Heart left ventricle (tissue), 16 donors: ENCODE data around the gene TFB2M. TPM values are rescaled to one million over a fixed set of nuclear protein-coding genes. Genes with fewer than 3 reads are reported as not detected.
"Not testable (repeated sequence)": the region's sequence is repeated elsewhere in the genome, so short reads cannot be mapped to it uniquely, and the experiment has no call there.

ENCODE experiments used
- ATAC-seq, 4 donors: fragments of 200-7000 bp; cut with Tn5 transposase; one replicate each; pipeline ENCODE4 v1.9.1; 2020 to 2022; ENCODE audit warnings: moderate library complexity in 4 of 4, mild to moderate bottlenecking in 3 of 4, moderate number of reproducible peaks in 1 of 4
- DNase-seq, 5 donors: peaks; one replicate each; pipeline ENCODE4 v3.0.0-alpha.2; 2020
- H3K27ac ChIP-seq, 12 donors: fragments of 200-600 bp; sonication (generic) in 4 of 12; one replicate each; pipeline versions ENCODE4 v1.5.0 to v1.8.0; 2016 to 2022; ENCODE audit warnings: mild to moderate bottlenecking in 2 of 12
- H3K27me3 ChIP-seq, 9 donors: fragments of 200-600 bp; sonication (generic) in 2 of 9; one replicate each; pipeline versions ENCODE4 v1.5.1 to v1.8.0; 2016 to 2022; ENCODE audit warnings: mild to moderate bottlenecking in 3 of 9
- H3K36me3 ChIP-seq, 9 donors: fragments of 200-600 bp; sonication (generic) in 2 of 9; one replicate each; pipeline versions ENCODE4 v1.5.0 to v1.8.0; 2018 to 2022; ENCODE audit warnings: mild to moderate bottlenecking in 2 of 9
- H3K4me1 ChIP-seq, 12 donors: fragments of 200-600 bp; sonication (generic) in 4 of 12; one replicate each; pipeline versions ENCODE4 v1.5.0 to v1.8.0; 2016 to 2022; ENCODE audit warnings: mild to moderate bottlenecking in 3 of 12
- H3K4me3 ChIP-seq, 12 donors: fragments of 200-600 bp; sonication (generic) in 4 of 12; one replicate each; pipeline versions ENCODE4 v1.5.0 to v1.8.0; 2017 to 2022; ENCODE audit warnings: mild to moderate bottlenecking in 9 of 12, moderate library complexity in 4 of 12
- H3K9me3 ChIP-seq, 12 donors: fragments of 200-600 bp; sonication (generic) in 4 of 12; one replicate each; pipeline versions ENCODE4 v1.5.0 to v1.8.0; 2016 to 2022; ENCODE audit warnings: mild to moderate bottlenecking in 1 of 12
- POLR2A ChIP-seq, 2 donors: fragments of 450-650 bp; IDR thresholded peaks; one replicate each; pipeline ENCODE4 v1.6.1; 2017; ENCODE audit warnings: antibody characterized with exemption in 2 of 2, mild to moderate bottlenecking in 2 of 2, moderate library complexity in 2 of 2
- WGBS, 4 donors: extraction: QIAGEN DNeasy Blood & Tissue Kit in 2 of 4; methylation state at CpG; one replicate each; pipeline versions ENCODE4 v1.1.5 to v1.1.7; 2013 to 2018; 5-methylcytosine and 5-hydroxymethylcytosine counted together
- intact Hi-C, 10 donors: fragments of 100-400 bp; cut with DNase I; formaldehyde crosslinking; loops; one replicate each; pipeline versions ENCODE4 v1.11.1 to v1.14.2; 2022
- polyA plus RNA-seq, 2 donors: library from polyadenylated mRNA; stranded (reverse); fragments of 200-250 nt; gene quantifications; one replicate each; pipeline ENCODE4 v1.2.3, GENCODE V29; 2013
- total RNA-seq, 9 donors: library from RNA; depleted of rRNA in 2 of 9; stranded (reverse); fragments of >200 nt in 2 of 9; fragmentation: NEBNext Ultra II Directional in 3 of 9; extraction: Animal tissue kit (Norgen Biotek cat#: 25700) in 3 of 9; gene quantifications; one replicate each; pipeline versions ENCODE4 v1.1.0 to v1.2.4, GENCODE V29; 2016 to 2023
- TF ChIP-seq, protein P1 (sequence below), 12 donors: fragments of 200-600 bp; sonication (generic) in 4 of 12; IDR thresholded peaks; one replicate each; pipeline versions ENCODE4 v1.5.0 to v1.8.0; 2018 to 2022; ENCODE audit warnings: antibody characterized with exemption in 12 of 12, mild to moderate bottlenecking in 5 of 12
- donor health status: ischemic (EF 13 %, LVEDD 7.1; RV severe dilation, severe dysfunction).
- donor health status: healthy with polysubstance abuse.
- donor health status: DM: no; HTN: yes; CAD: no.
- donor health status: DM: no; HTN: no; CAD: no.
- donor health status: ischemic (EF 25% LVEDD 6.9; RV normal size, moderate dysfunction).
- donor health status: ischemic (EF 25% LVEDD 5.7; RV mildly dilated, moderate dysfunction).
- donor health status: healthy.
- donor health status: DM: yes; HTN: yes; CAD: no.
- donor health status: ischemic (EF 35%, LVEDD 5.7; RV mildly dilated, moderate dysfunction).
- donor health status: nonischemic (EF 11% LVEDD 7.7; RV severe dilation, severe dysfunction).
- donor health status: DM: yes; HTN: yes; CAD: no.
- donor health status: PGD.
- donor health status: ischemic (EF 29% LVEDD 5.4; RV normal size, mild dysfunction).
- donor health status: nonischemic (EF 23%, LVEDD 6.1; RV moderate dilation, normal function).

Gene TFB2M
- total and polyA plus RNA-seq, 11 donors: 4.2 to 18.6 (median 12.8) TPM

DNA sequence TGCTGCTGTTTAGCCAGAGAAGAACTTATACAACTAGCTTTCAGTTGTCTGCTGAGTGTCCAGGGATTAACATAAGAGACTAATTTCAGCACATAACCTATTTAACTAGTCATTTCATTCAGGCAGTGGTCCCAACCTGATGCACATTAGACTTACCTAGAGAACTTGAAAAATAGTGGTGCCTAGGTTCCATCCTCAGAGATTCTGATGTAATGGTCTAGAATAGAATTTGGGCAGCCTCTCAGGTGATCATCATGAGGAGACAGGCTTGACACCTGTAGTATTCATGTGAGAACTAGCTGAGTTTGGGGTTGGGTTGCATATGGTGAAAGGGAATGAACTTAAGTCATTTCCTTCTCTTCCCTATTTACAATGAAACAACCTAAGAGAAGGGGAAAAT lies 25.0 kb upstream of the TFB2M start:
- no peak for ATAC-seq
- H3K4me1 ChIP-seq: peaks cover 0 to 46% (median 13%) of the 10 kb centered on the region in 12 donors
- no peak overlapping the region for H3K4me3 ChIP-seq
- TF ChIP-seq POLR2A (IDR thresholded peaks at IDR 0.05): no peak
- intact Hi-C loops: no loop called here
- peaks cover 0 to 24% (median 8%) of the 10 kb centered on the region in 9 donors for H3K36me3 ChIP-seq
- H3K27ac ChIP-seq: no peak overlapping the region
- H3K9me3 ChIP-seq: peaks cover 0 to 7% (median 0%) of the 10 kb centered on the region in 12 donors
- DNase-seq: no peak
- H3K27me3 ChIP-seq: no peaks in the 10 kb centered on the region

DNA sequence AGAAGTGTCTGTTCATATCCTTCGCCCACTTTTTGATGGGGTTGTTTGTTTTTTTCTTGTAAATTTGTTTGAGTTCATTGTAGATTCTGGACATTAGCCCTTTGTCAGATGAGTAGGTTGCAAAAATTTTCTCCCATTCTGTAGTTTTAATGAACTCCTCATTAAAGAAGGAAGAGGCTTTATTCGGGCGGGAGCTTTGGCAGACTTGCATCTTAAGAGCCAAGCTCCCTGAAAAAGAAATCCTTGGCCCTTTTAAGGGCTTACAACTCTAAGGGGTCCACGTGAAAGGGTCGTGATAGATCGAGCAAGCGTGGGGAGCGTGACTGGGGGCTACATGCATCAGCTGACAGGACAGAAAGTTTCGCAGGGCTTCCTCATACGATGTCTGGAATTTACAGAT lies 23.9 kb upstream of the TFB2M start:
- intact Hi-C loops, H3K27ac ChIP-seq, H3K9me3 ChIP-seq, ATAC-seq, H3K27me3 ChIP-seq, DNase-seq, H3K4me3 ChIP-seq: not testable (repeated sequence)
- 92 to 98% (median 96%) methylated on average over 9 to 10 of the region's 10 CpGs for WGBS, 4 donors
- Histone ChIP-seq H3K4me1 (peaks cover 0 to 51% (median 17%) of the 10 kb centered on the region in 12 donors), H3K36me3 (peaks cover 0 to 22% (median 8%) of the 10 kb centered on the region in 9 donors)

DNA sequence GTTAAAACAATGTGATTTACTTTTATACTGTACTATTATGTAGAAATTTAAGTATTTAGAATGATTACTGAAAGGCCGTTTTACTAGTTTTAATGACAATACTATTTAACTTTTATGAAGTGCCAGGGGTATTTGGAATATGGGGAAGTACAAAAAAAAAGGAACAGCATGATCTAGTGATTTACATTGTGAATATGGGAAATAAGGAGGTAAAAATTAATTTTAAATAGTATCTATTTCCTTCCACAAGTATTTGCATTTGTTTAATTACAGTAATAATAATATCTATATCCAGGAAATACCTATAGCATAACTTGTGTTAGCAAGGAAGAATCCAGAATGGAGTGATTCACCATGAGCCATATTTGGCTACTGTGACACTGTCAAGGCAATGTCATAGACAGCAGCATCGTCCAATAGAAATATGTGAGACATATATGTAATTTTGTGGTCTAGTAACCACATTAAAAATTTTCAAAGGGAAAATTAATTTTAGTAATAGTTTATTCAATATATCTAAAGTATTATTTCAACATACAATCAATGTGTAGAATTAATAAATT lies 22.2 kb upstream of the TFB2M start:
- WGBS, 4 donors: 63 to 80% (median 78%) methylated on average over 2 of the region's 2 CpGs
- H3K27ac ChIP-seq: peak overlapping the region in 11 of 12 donors; percentile 11 to 87 (median 47)
- H3K4me1 ChIP-seq: peaks cover 4 to 62% (median 31%) of the 10 kb centered on the region in 12 donors
- intact Hi-C loops: no loop called here
- H3K9me3 ChIP-seq: peaks cover 0 to 7% (median 0%) of the 10 kb centered on the region in 12 donors
- ATAC-seq (no peak), DNase-seq (no peak)
- peak overlapping the region in 1 of 12 donors; percentile 6 for H3K4me3 ChIP-seq
- H3K36me3 ChIP-seq: peaks cover 0 to 16% (median 7%) of the 10 kb centered on the region in 9 donors
- no peaks in the 10 kb centered on the region for H3K27me3 ChIP-seq
- TF ChIP-seq, protein P1, sequence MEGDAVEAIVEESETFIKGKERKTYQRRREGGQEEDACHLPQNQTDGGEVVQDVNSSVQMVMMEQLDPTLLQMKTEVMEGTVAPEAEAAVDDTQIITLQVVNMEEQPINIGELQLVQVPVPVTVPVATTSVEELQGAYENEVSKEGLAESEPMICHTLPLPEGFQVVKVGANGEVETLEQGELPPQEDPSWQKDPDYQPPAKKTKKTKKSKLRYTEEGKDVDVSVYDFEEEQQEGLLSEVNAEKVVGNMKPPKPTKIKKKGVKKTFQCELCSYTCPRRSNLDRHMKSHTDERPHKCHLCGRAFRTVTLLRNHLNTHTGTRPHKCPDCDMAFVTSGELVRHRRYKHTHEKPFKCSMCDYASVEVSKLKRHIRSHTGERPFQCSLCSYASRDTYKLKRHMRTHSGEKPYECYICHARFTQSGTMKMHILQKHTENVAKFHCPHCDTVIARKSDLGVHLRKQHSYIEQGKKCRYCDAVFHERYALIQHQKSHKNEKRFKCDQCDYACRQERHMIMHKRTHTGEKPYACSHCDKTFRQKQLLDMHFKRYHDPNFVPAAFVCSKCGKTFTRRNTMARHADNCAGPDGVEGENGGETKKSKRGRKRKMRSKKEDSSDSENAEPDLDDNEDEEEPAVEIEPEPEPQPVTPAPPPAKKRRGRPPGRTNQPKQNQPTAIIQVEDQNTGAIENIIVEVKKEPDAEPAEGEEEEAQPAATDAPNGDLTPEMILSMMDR (IDR thresholded peaks at IDR 0.05): no peak
- TF ChIP-seq POLR2A (IDR thresholded peaks at IDR 0.05): no peak

DNA sequence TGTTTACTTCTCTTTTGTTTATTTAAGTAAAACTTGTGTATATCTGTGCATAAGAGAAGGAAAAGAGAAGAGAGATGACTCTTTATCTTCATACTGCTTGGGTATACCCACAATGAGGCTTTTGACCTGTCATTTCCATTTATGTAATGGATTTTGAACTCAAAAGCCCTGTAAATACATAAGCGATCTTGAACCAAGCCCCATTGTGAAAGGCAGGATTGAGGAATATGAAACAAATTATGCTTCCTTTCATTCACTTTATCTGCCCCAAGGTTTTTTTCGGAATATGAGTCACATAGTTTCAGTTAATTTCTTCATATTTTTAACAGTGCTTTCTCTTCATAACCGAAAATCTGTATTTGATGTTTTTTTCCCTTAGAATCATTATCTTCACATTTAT lies 21.5 kb upstream of the TFB2M start:
- peak overlapping the region in 2 of 12 donors; percentile 6 to 10 for H3K4me3 ChIP-seq
- ATAC-seq (peak in 2 of 4 donors; percentile 20 to 44), DNase-seq (no peak)
- WGBS, 4 donors: 57 to 72% (median 61%) methylated on average over 3 of the region's 3 CpGs
- peaks cover 0 to 16% (median 7%) of the 10 kb centered on the region in 9 donors for H3K36me3 ChIP-seq
- no peaks in the 10 kb centered on the region for H3K27me3 ChIP-seq
- H3K4me1 ChIP-seq: peaks cover 4 to 61% (median 33%) of the 10 kb centered on the region in 12 donors
- intact Hi-C loops: no loop called here
- H3K27ac ChIP-seq: peak overlapping the region in 11 of 12 donors; percentile 11 to 87 (median 47)
- H3K9me3 ChIP-seq: peaks cover 0 to 7% (median 0%) of the 10 kb centered on the region in 12 donors
- TF ChIP-seq, protein P1 (IDR thresholded peaks at IDR 0.05): no peak
- TF ChIP-seq POLR2A (IDR thresholded peaks at IDR 0.05): no peak

DNA sequence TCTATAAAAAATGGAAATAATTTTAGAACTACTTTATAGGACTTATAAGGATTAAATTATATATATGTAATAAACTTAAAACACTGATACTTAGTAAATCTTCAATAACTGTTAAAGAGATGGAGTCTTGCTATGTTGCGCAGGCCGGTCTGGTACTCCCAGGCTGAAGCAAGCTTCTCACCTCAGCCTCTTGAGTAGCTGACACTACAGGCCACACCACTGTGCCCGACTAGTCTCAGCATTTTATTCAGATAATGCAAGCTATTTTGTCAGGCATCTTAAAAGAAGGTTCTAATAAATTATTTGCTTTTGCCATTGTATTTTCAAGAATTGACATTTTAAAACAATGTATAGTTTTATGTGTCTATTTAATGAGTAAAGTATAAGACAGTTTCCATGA lies 21.0 kb upstream of the TFB2M start:
- 69 to 81% (median 74%) methylated on average over 3 of the region's 3 CpGs for WGBS, 4 donors
- Histone ChIP-seq H3K27me3 (no peaks in the 10 kb centered on the region), H3K4me1 (peaks cover 4 to 58% (median 32%) of the 10 kb centered on the region in 12 donors), H3K4me3 (no peak overlapping the region), H3K27ac (peak overlapping the region in 9 of 12 donors; percentile 11 to 87 (median 62)), H3K9me3 (peaks cover 0 to 7% (median 0%) of the 10 kb centered on the region in 12 donors), H3K36me3 (peaks cover 0 to 12% (median 5%) of the 10 kb centered on the region in 9 donors)
- intact Hi-C loops: no loop called here
- no peak for TF ChIP-seq POLR2A (IDR thresholded peaks at IDR 0.05)
- TF ChIP-seq, protein P1 (IDR thresholded peaks at IDR 0.05): no peak
- ATAC-seq (no peak), DNase-seq (no peak)
